LoVo (cell line): ENCODE data around the gene PCDH17.

Experiments used
- DNase-seq: peaks from one replicate; pipeline ENCODE4 v3.0.0-alpha.2; 2016; ENCODE audit warnings: low spot score

Gene PCDH17

DNA sequence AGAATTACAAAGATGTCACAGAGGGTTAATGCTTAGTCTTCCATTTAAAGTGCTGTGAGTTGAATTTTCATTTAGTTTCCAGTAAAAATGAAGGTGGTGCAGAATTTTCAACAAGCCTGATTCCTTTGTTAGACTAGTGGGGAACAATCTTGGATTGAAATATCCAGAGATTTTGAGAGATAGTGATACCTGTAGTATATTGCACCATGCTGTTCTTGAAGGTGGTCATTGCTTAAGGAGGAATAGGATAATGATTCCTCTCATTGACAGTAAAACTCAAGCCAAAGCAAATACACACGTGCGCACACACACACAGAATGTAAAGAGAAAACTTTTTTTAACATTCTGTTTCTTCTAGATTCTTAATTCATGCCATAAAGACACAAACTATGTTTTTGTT, 5.3 kb downstream of the PCDH17 start:
- no peak for DNase-seq

DNA sequence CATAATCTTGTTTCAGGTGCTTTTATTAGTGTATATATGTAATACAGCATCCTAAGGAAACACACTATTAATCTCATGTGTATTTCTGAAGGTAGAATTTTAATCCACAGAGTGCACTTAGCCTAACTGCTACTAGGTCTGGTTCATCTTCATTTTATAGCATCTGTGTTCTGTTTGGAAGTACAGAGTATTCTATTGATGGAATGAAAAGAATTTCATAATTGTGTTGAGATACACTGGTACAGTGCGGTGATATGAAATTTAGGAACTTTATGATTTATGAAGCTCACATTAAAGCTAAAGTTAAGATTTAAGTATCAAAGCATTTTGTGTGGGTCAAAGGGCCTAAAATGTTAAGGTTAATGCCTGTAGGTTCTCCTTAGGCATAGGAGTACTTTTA, 6.0 kb downstream of the PCDH17 start:
- no peak for DNase-seq

DNA sequence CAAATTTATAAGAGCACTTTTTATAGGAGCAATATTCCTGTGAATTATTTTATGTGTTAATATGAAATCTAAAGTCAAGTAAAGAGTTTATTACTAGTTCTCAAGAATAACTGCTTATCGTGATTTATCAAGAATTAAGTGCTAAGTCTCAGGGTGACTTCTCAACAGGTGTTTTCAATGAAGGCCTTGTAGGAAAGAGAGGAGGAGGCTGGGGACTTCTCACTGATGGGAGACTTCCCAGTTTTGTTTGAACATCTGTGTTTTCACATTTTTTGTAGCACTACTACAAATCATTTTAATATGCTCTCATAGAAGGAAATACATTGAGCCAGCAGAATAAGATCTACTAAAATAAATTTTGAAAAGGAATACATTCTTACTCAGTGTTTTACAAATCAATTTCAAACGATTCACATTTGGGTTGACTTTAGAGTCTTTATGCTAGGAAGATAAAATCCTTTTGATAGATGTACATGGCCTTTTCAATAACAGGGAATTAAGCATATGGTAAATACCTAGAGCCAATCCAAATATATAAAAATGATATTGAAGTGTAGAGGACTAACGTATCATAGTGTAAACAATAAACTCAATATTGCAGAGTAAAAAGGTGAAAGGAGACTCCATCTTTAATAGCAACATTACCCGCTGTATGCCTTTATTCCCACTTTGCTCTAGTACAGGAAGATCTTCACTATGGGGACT, 6.8 kb downstream of the PCDH17 start:
- DNase-seq = no peak

DNA sequence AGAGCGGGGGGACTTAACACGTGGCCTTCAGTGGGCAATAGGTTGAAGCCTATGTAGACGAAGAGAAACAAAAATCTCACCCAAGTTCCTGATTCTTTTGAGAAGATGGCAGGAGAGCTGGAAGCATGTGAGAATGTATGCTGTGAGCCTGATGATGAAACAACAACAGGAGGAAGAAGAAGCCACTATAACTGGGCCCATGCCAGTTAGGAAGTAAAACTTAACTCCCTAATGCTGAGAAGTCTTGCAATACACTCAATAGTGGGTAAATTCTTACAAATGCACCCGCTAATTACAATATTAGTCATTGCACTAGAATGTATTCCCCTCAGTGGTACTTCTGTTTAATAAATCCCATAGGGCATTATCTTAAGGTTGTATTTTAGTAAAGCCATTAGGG, 9.1 kb downstream of the PCDH17 start:
- no peak for DNase-seq

DNA sequence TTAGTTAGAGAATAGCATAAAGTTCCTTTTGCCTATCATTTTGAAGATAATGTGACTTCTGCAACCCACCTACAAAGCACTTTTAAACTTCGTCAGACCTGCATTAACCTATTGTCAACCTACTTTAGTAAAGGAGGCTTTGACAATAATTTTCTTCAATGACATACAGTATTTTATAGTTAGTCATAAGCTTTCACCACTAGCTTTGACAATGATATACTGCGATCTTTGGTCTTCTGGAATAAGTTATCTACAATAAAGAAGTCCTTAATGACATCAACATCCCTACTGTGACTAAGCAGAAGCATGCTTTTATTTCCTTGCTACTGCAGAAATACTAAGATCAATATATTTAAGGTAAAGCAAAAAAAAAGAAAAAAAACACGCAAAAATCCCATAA, 9.5 kb downstream of the PCDH17 start:
- no peak for DNase-seq

DNA sequence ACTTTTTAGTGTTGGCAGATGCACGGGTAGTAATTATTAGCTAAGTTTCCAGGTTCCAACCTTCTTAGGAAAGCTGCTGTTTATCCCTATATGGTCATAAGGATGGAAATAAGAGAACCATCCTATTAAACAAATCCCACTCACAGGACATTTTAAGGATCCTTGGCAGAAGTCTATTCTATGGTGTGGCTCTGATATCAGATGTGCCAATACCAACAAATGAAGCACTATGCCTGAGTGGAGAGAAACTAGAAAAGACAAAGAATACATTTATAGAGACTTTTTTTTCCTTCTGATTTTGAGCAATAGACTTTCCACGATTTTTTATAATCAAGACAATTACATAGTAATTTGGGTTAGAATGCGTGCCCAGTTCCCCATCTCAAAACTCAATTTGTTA, 12.6 kb downstream of the PCDH17 start:
- DNase-seq = no peak

DNA sequence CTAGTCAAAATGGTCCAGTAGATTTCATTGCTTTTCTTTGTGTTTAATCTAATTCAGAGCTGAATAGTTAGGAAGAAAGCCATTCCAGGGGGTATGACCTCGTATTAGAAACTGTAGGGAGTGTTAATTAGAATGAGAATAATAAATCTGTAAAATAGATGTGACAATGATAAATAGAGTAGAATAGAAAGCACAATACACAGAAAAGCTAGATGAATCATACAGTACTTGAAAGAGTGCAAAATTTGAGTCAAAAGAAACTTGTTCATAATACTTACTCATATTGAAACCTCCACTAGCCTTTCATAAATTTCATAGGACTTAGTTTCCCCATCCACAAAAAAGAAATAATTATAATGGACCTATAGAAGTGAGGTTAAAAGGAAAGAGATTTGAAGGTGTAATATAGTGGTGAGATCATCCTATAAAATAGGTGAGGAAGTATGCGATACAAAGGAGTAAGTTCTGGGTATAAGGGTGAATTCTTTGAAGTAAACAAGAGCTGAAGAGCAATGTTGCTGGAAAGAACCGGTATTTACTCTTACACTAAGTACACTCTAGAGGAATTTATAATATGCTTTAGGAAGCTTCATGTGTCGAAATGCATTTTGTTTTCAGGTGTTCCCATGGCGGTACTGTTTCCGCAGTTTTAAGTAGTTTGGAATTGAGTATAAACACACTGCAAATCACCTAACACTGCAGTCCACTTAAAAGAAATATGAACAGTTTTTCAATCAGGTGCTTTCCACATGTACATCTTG, 21.9 kb downstream of the PCDH17 start:
- no peak for DNase-seq

DNA sequence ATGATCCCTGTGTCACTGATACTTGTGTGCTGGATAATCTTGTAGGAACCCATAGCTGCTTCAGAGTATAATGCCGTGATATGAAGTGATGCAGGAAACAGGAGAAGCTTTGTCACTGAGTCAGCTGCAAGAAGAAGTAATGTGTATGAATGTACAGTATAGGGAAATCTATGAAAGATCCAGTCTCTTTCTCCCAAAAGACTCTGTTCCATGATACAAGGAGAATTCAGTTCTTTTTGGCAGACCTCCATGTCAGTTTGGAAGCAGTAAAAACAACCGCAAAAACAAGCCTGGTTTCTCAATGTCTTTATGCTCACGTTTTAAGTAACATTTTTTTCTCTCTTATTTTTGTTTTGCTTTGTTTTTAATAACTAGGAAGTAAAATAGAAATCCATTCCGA, 33.9 kb downstream of the PCDH17 start:
- no peak for DNase-seq

DNA sequence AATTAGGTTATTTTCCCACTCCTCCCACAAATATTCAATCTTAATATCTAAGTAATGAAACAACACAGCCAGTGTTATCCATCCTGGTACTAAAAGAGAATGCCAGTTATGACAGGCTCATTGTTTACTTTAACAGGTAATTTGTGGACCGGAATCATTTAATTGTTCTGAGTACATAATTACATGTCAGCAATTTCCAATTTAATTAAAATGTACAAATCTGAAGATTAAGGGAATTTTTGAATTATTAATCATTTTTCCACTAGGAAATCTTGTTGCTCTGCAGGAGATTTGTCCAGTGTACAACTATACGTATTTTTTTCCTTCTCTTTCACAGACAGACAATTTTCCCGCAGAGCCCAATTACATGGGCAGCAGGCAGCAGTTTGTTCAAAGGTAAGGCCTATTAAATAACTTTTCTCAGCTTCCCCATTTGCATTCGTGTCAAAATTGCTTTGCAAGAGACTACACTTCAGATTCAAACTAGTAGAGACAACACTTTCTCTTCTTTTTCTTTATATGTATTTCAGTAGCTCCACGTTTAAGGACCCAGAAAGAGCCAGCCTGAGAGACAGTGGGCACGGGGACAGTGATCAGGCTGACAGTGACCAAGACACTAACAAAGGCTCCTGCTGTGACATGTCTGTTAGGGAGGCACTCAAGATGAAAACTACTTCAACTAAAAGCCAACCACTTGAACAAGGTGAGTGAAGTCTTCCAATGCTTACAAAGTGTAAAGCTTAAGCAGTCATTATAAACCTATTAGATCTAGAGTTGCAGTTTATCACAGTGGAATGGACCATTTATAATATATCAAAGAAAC, 34.8 kb downstream of the PCDH17 start:
- DNase-seq = no peak

DNA sequence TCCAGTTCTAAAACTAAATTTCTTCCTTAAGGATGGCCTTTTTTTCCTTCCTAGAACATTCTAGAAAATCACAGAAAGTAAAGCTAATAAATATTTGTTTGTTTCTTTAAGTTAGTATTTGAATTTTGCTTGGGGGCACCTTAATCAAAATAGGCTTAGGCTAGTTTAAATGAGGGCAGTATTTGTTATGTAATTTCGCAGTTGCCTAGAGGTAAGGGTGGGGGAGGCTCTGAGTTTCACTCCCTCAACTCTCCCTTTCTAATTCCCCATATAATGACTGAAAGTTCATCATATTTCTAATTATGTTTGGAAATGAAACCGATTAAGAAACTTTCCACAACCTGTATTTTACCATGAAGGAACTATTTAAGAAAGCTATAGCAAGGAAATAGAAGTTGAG, 40.6 kb downstream of the PCDH17 start:
- no peak for DNase-seq

DNA sequence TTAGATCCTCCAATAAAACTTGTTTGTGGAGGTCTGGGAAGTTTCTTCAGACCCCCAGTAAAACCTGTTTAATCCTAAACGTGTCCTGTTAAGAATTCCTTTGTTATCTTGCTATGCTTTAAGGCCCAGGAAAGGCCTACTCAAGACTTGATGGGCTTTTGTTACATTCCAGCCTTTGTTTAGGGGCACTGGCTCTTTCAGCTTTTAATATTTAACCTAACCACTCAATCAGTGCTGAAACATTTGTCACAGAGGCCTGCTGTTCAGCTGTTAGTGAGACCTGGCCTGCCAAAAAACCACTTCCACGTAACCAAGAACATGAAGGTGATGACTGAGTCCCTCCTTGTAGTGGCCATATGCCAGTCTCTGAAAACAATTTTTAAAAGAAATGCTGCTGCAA, 41.7 kb downstream of the PCDH17 start:
- no peak for DNase-seq

DNA sequence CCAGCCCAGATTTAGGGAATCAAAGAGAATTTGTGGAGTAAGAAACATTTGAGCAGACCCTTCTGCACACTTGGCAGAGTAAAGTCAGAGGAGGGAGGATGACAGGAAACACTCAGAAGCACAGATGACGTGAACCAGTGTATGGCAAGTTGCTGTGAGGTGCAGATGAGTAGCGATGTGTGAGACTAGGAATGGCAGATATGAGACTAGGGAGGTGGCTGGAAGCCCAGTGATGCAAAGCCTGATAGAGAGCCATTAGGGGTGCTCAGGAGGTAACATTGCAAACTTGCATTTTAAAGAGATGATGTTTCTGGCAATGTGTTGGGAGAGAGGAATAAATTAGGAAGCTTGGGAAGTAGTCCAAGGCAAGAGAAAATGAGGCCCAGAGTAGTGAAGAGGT, 44.0 kb downstream of the PCDH17 start:
- no peak for DNase-seq

DNA sequence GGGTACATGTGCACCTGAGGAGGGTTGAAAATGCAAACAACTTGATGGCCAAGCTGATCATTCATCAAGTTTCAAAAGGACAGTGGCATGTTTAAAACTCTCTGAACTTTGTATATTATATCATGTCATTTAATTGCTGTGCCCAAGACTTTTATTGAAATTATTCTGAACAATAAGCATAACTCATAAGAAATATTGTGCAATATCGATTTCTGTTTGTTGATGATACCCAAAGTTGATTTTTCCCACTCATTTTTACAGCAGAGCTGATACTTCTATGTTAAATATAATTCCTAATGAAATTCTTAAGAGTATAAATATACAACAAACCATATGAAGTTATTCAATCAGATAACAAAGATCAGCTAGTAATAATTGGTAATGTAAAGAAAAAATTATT, 49.1 kb downstream of the PCDH17 start:
- DNase-seq = no peak

DNA sequence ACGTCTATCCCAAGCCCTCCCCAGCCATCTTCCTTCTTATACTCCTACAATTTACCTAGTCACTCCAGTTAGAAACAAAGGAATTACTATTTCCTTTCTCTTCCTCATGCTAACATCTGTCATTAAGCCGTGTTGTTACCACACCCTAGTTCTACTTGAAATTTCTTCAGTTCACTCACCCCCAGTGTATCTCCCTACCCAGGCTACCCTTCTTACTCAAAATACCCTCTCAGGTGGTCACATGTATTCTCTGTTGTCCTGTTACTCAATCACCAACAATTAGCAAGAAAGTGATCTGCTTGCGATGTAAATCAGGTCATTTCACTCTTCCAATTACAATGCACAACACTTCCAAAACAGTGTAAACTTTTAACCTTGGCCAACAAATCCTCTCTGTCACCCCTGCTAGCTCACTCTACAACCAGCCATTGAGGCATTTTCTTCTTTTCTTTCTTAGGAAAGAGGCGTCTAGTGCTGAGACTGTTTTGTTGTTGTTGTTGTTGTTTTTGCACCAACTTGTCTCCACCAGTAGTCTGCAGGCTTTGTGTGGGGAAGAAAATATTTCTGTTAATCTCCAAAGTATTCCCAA, 50.7 kb downstream of the PCDH17 start:
- DNase-seq = no peak

DNA sequence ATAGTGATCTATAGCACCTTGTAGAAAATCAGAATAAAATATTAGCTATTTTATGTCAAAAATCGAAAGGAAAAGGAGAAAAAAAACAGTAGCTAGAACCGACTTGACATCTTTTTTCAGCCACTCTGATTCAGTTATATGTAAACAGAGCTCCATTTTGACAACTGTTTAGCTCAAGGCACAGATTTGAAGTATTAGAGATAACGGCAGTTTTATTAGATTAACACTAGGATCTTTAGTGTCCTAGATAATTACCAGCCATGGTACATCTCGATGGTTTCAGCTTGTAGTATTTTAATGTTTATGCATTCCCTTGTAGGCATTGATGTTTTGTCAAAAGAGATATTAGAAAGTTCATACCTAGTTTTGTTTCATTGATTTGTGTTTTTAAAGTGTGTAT, 67.3 kb downstream of the PCDH17 start:
- DNase-seq = no peak

DNA sequence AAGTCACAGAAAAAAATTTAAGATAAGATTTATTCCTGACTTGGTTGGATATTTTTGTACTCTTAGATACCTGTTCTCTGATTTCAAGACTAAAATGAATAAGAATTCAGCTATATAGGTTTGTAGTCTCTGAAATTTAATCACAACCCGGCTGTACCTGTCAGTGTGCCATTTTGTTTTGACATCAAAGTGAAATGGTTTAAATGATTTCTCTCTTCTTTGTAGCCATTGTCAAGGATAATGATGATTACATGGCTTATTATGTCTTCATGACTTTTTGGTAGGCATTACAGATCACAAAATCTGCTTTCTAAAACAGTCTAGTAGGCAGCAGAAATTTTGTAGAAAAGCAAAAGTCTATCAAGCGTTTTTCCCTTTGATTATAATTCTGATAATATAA, 72.5 kb downstream of the PCDH17 start:
- no peak for DNase-seq

DNA sequence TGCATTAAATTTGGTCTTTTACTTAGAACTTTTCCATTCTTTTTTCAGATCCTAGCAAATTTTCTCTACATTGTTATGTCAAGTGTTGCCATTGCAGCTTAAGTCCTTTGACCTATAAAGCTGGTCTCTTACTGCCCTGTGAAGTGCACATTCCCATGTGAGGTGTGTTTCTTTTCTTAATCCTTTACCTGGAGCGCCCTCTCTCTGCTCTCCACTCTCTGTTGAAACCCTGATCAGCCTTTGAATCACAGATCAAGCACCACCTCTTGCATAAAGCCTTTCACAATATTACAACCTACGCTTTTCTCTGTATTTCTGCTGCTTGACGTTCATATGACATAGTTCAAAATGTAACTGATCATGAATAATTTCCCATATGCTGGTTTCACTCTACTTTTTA, 84.8 kb downstream of the PCDH17 start:
- peak; percentile 9 for DNase-seq

DNA sequence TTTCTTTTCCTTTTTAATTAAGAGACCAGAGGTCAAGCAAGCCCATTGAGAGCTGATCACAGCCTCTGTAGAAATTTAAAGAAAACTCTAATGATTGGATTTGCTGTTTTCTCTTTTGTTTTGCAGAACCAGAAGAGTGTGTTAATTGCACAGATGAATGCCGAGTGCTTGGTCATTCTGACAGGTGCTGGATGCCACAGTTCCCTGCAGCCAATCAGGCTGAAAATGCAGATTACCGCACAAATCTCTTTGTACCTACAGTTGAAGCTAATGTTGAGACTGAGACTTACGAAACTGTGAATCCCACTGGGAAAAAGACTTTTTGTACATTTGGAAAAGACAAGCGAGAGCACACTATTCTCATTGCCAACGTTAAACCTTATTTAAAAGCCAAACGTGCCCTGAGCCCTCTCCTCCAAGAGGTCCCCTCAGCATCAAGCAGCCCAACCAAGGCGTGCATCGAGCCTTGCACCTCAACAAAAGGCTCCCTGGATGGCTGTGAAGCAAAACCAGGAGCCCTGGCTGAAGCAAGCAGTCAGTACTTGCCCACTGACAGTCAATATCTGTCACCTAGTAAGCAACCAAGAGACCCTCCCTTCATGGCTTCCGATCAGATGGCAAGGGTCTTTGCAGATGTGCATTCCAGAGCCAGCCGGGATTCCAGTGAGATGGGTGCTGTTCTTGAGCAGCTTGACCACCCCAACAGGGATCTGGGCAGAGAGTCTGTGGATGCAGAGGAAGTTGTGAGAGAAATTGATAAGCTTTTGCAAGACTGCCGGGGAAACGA, 93.1 kb downstream of the PCDH17 start:
- no peak for DNase-seq

DNA sequence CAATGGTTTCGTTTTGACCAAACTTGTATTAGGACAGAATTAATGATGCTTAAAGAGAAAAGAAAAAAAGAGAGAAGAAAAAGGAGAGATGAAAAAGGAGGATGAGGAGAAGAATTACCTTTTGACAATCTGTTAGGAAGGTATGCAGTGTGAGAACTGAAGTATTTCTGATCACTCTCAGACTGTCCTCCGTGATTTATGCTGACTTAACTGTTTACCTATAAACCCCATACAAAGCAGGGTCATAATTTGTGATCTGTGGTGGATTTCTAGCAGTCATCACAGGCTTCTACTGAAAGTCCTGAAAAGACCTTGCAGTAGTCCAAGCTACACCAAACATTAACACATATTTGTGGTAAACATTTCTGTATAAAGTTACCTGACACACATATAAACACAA, 93.9 kb downstream of the PCDH17 start:
- no peak for DNase-seq

DNA sequence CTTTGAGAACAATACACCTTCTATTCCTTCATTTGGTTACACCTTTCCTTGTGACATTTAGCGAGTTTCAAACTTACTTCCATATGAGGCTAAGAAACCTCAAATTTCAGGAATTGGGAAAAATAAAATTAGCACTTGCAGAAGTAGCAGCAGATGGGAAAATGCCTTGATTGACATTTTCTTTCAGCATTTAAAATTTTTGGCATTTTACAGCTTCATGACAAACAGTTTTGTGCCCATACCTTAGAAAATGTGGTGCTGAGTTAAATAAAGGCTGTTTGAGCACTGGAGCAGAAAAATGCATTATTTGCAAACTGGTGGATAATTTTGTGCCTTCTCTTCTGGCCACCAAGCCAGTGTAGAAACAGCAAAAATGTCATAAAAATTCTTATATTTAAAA, 95.4 kb downstream of the PCDH17 start:
- no peak for DNase-seq

DNA sequence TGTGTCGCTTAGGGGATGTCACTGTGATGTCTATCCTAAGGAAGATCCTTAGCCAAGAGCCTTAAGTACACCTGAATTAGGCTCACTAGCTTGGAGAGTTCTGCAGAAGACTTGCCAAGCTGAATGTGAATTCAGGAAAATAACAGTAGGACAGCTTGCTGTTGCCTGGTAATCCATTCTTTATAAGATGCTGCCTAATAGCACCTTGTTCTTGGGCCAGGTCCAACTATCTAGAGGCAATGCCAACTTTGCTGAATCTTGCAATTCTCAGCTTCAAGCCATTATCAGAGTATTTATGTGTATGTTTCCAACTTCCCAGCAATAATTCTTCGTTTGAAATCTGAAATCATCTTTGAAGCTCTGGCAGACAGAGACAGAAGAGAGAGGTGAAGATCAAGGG, 102.8 kb downstream of the PCDH17 start:
- no peak for DNase-seq

DNA sequence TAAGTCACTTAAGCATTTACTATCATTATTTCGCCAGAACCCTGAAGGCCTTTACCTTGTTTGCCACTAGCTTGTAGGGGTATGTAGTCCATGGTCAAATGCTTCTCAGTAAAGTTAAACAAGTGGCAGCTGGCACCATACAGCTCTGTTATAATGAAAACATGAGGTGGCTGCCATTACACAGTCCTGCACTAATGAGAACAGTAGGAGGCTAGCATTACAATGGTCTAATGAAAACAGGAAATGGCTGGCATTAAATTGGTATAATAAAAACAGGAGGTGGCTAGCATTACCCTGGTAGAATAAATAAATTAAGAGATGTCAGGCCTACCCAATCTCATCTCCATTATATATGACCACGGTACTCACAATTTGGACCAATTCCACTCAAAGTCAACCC, 107.5 kb downstream of the PCDH17 start:
- no peak for DNase-seq
